SU-DHL-6 (cell line): ENCODE data around the gene TIMM22.

Experiments
- H2AFZ ChIP-seq: fragments of 200-600 bp; sonication (generic); 2 replicates; pipeline ENCODE4 v1.6.1; 2014; ENCODE audit warnings: low read depth, mild to moderate bottlenecking, moderate library complexity, mixed read lengths, antibody characterized with exemption, low read length; ENCODE audit not compliant: severe bottlenecking
- H3F3A ChIP-seq: fragments of 200-600 bp; shearing (Covaris generic); 2 replicates; pipeline ENCODE4 v1.6.0; 2016; ENCODE audit warnings: antibody characterized with exemption, mild to moderate bottlenecking; ENCODE audit not compliant: insufficient read depth
- H3K27ac ChIP-seq: fragments of 200-600 bp; sonication (generic); 2 replicates; pipeline ENCODE4 v1.5.1; 2016; ENCODE audit warnings: low read depth, mild to moderate bottlenecking, low read length, moderate library complexity, mixed read lengths
- H3K27me3 ChIP-seq: fragments of 200-600 bp; sonication (generic), shearing (Covaris generic); 2 replicates; pipeline ENCODE4 v1.6.0; 2014; ENCODE audit warnings: mild to moderate bottlenecking, low read length
- H3K36me3 ChIP-seq: fragments of 200-600 bp; sonication (generic); 2 replicates; pipeline ENCODE4 v1.6.1; 2014; ENCODE audit warnings: mild to moderate bottlenecking, low read length, mixed read lengths
- H3K4me2 ChIP-seq: fragments of 300-600, 200-600 bp; shearing (Covaris generic), sonication (generic); 2 replicates; pipeline ENCODE4 v1.6.0; 2014; ENCODE audit warnings: low read length, low read depth, mild to moderate bottlenecking; ENCODE audit not compliant: poor library complexity, severe bottlenecking
- H3K4me3 ChIP-seq: fragments of 200-600 bp; sonication (generic); 2 replicates; pipeline ENCODE4 v1.5.1; 2014; ENCODE audit warnings: antibody characterized with exemption, low read length, mild to moderate bottlenecking, mixed read lengths; ENCODE audit not compliant: insufficient read depth, poor library complexity, severe bottlenecking
- H3K79me2 ChIP-seq: fragments of 200-600 bp; sonication (generic); 2 replicates; pipeline ENCODE4 v1.6.1; 2014; ENCODE audit warnings: mild to moderate bottlenecking, low read length, moderate library complexity; ENCODE audit not compliant: insufficient read depth
- H3K9ac ChIP-seq: fragments of 200-600 bp; sonication (generic); 2 replicates; pipeline ENCODE4 v1.7.0; 2014; ENCODE audit warnings: mild to moderate bottlenecking, low read length
- H3K9me2 ChIP-seq: fragments of 200-600 bp; sonication (generic); replicated peaks from 2 replicates; pipeline ENCODE4 v1.6.1; 2014; ENCODE audit warnings: low read length; ENCODE audit not compliant: insufficient read depth
- H3K9me3 ChIP-seq: fragments of 200-600 bp; sonication (generic); 2 replicates; pipeline ENCODE4 v1.6.1; 2014; ENCODE audit warnings: low read length, mixed read lengths; ENCODE audit not compliant: insufficient read depth
- H4K20me1 ChIP-seq: fragments of 200-600 bp; sonication (generic); 2 replicates; pipeline ENCODE4 v1.6.1; 2014; ENCODE audit warnings: low read depth, mild to moderate bottlenecking, antibody characterized with exemption, low read length, moderate library complexity, mixed read lengths
- CTCF ChIP-seq: fragments of 200-600 bp; sonication (generic); IDR thresholded peaks from one replicate; pipeline ENCODE4 v1.5.1; 2017; ENCODE audit warnings: antibody characterized with exemption, mild to moderate bottlenecking, low read length, moderate library complexity; ENCODE audit not compliant: insufficient read depth, poor library complexity, severe bottlenecking
- EZH2phosphoT487 ChIP-seq: fragments of 200-600 bp; sonication (generic), shearing (Covaris generic); conservative IDR thresholded peaks from 2 replicates; pipeline ENCODE4 v1.6.1; 2018; ENCODE audit warnings: mild to moderate bottlenecking, antibody characterized with exemption, low read length, moderate library complexity, mixed read lengths

Gene TIMM22

GRCh38 chr17:1036171-1036844 is 39.4 kb downstream of the TIMM22 start:
- Histone ChIP-seq H4K20me1 (no peaks in the 10 kb centered on the region), H3K4me3 (no peak overlapping the region), H3F3A (no peaks in the 10 kb centered on the region), H2AFZ (no peak overlapping the region), H3K9me2 (no peaks in the 10 kb centered on the region), H3K4me2 (no peak overlapping the region), H3K9me3 (no peaks in the 10 kb centered on the region), H3K27ac (no peak overlapping the region), H3K79me2 (no peaks in the 10 kb centered on the region), H3K36me3 (no peaks in the 10 kb centered on the region), H3K9ac (no peak overlapping the region), H3K27me3 (no peaks in the 10 kb centered on the region)
- TF ChIP-seq CTCF, result no peak
- TF ChIP-seq EZH2phosphoT487, result no peak

- Histone ChIP-seq H3K9me3 (no peaks in the 10 kb centered on the region), H3K4me2 (no peak overlapping the region), H3K4me3 (no peak overlapping the region), H3K9ac (no peak overlapping the region), H3K27me3 (no peaks in the 10 kb centered on the region), H3K36me3 (no peaks in the 10 kb centered on the region), H3K27ac (no peak overlapping the region), H4K20me1 (no peaks in the 10 kb centered on the region), H3F3A (no peaks in the 10 kb centered on the region), H2AFZ (no peak overlapping the region), H3K79me2 (no peaks in the 10 kb centered on the region), H3K9me2 (no peaks in the 10 kb centered on the region)
- no peak for TF ChIP-seq EZH2phosphoT487
- TF ChIP-seq CTCF, result no peak
Observed at GRCh38 chr17:1036845-1037237, 39.9 kb downstream of the TIMM22 start.

GRCh38 chr17:1037238-1037879 is 40.4 kb downstream of the TIMM22 start:
- no peaks in the 10 kb centered on the region for H3F3A ChIP-seq
- H3K27me3 ChIP-seq, result no peaks in the 10 kb centered on the region
- no peaks in the 10 kb centered on the region for H4K20me1 ChIP-seq
- no peak overlapping the region for H2AFZ ChIP-seq
- no peak overlapping the region for H3K9ac ChIP-seq
- H3K27ac ChIP-seq, result no peak overlapping the region
- H3K4me2 ChIP-seq, result no peak overlapping the region
- TF ChIP-seq EZH2phosphoT487 (no peak), CTCF (no peak)
- H3K9me2 ChIP-seq, result no peaks in the 10 kb centered on the region
- no peaks in the 10 kb centered on the region for H3K9me3 ChIP-seq
- H3K79me2 ChIP-seq, result no peaks in the 10 kb centered on the region
- no peak overlapping the region for H3K4me3 ChIP-seq
- H3K36me3 ChIP-seq, result no peaks in the 10 kb centered on the region
